Hematopoietic multipotent progenitor cell treated with erythropoietin and hydrocortisone succinate and interleukin-3 and kit ligand, for 6 days (in vitro differentiated cells): ENCODE data around the gene DGCR8.
"Not testable (repeated sequence)": the region's sequence is repeated elsewhere in the genome, so short reads cannot be mapped to it uniquely, and the experiment has no call there.

Source experiments
- DNase-seq: peaks from one replicate; pipeline ENCODE4 v3.0.0-alpha.2; 2015

Gene DGCR8

GRCh38 chr22:20053407-20054033, 26.5 kb upstream of the DGCR8 start:
- no peak for DNase-seq

- DNase-seq: no peak
Observed at GRCh38 chr22:20054034-20054427, 26.0 kb upstream of the DGCR8 start.

GRCh38 chr22:20054485-20054884, 25.6 kb upstream of the DGCR8 start:
- DNase-seq: no peak

- no peak for DNase-seq
Observed at GRCh38 chr22:20055144-20055543, 24.9 kb upstream of the DGCR8 start.

- DNase-seq: no peak
Observed at GRCh38 chr22:20055654-20056053, 24.4 kb upstream of the DGCR8 start.

- no peak for DNase-seq
Observed at GRCh38 chr22:20056161-20056560, 23.9 kb upstream of the DGCR8 start.

GRCh38 chr22:20056696-20057386, 23.2 kb upstream of the DGCR8 start:
- no peak for DNase-seq

- no peak for DNase-seq
Observed at GRCh38 chr22:20057596-20058268, 22.3 kb upstream of the DGCR8 start.

- DNase-seq: peak; percentile 73
Observed at GRCh38 chr22:20058989-20059770, 20.9 kb upstream of the DGCR8 start.

GRCh38 chr22:20060700-20061480, 19.2 kb upstream of the DGCR8 start:
- DNase-seq: no peak

- no peak for DNase-seq
Observed at GRCh38 chr22:20061481-20061861, 18.6 kb upstream of the DGCR8 start.

- DNase-seq: no peak
Observed at GRCh38 chr22:20062043-20062765, 17.8 kb upstream of the DGCR8 start.

- no peak for DNase-seq
Observed at GRCh38 chr22:20062766-20063083, 17.3 kb upstream of the DGCR8 start.

GRCh38 chr22:20063271-20064139, 16.5 kb upstream of the DGCR8 start:
- DNase-seq: no peak

GRCh38 chr22:20064140-20064480, 15.9 kb upstream of the DGCR8 start:
- DNase-seq: no peak

- no peak for DNase-seq
Observed at GRCh38 chr22:20064545-20065262, 15.3 kb upstream of the DGCR8 start.

- DNase-seq: no peak
Observed at GRCh38 chr22:20065896-20066616, 14.0 kb upstream of the DGCR8 start.

- DNase-seq: no peak
Observed at GRCh38 chr22:20066617-20067383, 13.2 kb upstream of the DGCR8 start.

GRCh38 chr22:20067384-20067682, 12.7 kb upstream of the DGCR8 start:
- DNase-seq: not testable (repeated sequence)
